ENCODE results near the gene ARHGAP26. TPM values are rescaled to one million over a fixed set of nuclear protein-coding genes. Genes with fewer than 3 reads are reported as not detected.

Gene ARHGAP26
- total RNA-seq, 1 donor from 2014 or later = 17.1 TPM

DNA sequence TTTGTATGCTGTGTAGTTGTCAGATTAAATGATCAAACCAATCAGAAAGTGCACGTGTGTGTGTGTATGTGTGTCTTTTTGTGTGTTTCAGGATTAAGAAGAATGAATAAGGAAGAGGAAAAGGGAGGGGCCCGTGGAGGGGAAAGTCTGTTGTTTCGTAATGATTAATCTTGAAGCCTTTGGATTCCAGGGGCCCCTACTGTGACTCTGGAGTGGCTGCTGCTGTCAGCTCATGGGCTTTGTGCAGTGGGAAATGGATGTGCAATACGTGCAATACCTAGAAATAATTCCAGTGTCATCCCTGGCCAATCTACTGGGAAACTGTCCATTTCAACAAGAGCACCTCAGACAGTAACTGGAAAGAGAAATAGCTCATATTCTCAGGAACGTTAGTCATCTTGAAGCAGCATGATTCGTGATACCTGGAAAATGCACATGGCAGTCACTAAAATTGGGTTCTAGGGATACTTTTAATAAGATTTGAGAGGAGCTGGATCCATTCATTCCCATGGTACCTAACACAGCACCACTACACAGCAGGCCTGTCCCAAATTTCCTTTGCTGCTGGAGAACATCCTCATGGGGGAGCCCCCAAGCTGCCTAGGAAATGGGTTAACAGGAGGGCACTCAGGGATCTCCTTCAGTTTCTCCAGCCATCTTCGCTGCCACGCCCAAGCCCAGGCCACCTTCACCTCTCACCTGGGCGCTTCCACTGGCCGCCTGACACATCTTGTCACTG lies 447.1 kb downstream of the ARHGAP26 start:
- Histone ChIP-seq H3K4me3 (ENCODE audit: low read depth, low read length) (no peak overlapping the region), H3K27me3 (ENCODE audit: control insufficient read depth, insufficient read depth, low read length) (no peaks in the 10 kb centered on the region), H3K36me3 (ENCODE audit: control insufficient read depth, insufficient read depth, low read length) (no peaks in the 10 kb centered on the region)
- peak; percentile 62 for DNase-seq (ENCODE audit: low read depth)
- TF ChIP-seq, protein P1, sequence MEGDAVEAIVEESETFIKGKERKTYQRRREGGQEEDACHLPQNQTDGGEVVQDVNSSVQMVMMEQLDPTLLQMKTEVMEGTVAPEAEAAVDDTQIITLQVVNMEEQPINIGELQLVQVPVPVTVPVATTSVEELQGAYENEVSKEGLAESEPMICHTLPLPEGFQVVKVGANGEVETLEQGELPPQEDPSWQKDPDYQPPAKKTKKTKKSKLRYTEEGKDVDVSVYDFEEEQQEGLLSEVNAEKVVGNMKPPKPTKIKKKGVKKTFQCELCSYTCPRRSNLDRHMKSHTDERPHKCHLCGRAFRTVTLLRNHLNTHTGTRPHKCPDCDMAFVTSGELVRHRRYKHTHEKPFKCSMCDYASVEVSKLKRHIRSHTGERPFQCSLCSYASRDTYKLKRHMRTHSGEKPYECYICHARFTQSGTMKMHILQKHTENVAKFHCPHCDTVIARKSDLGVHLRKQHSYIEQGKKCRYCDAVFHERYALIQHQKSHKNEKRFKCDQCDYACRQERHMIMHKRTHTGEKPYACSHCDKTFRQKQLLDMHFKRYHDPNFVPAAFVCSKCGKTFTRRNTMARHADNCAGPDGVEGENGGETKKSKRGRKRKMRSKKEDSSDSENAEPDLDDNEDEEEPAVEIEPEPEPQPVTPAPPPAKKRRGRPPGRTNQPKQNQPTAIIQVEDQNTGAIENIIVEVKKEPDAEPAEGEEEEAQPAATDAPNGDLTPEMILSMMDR (IDR thresholded peaks at IDR 0.05; ENCODE audit: insufficient read depth, low read length, severe bottlenecking) = no peak
- FAIRE-seq = no peak

DNA sequence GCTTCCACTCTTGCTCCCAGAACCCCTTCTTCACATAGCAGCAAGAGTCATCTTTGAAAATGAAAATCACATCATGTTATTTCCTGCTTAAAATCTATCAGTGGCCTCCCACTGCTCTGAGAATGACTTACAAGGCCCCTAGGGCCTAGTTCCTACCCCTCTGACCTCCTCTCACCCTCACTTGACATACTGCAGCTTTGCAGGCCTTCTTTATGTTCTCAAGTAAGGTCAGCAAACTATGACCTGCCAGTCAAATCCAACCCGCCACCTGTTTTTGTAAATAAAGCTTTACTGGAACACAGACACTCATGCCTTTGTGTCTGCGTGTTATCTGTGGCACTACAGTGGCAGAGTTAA lies 447.6 kb downstream of the ARHGAP26 start:
- TF ChIP-seq, protein P1 (IDR thresholded peaks at IDR 0.05; ENCODE audit: insufficient read depth, low read length, severe bottlenecking) = no peak
- DNase-seq (ENCODE audit: low read depth) (no peak), FAIRE-seq (no peak)
- Histone ChIP-seq H3K4me3 (ENCODE audit: low read depth, low read length) (no peak overlapping the region), H3K36me3 (ENCODE audit: control insufficient read depth, insufficient read depth, low read length) (no peaks in the 10 kb centered on the region), H3K27me3 (ENCODE audit: control insufficient read depth, insufficient read depth, low read length) (no peaks in the 10 kb centered on the region)

DNA sequence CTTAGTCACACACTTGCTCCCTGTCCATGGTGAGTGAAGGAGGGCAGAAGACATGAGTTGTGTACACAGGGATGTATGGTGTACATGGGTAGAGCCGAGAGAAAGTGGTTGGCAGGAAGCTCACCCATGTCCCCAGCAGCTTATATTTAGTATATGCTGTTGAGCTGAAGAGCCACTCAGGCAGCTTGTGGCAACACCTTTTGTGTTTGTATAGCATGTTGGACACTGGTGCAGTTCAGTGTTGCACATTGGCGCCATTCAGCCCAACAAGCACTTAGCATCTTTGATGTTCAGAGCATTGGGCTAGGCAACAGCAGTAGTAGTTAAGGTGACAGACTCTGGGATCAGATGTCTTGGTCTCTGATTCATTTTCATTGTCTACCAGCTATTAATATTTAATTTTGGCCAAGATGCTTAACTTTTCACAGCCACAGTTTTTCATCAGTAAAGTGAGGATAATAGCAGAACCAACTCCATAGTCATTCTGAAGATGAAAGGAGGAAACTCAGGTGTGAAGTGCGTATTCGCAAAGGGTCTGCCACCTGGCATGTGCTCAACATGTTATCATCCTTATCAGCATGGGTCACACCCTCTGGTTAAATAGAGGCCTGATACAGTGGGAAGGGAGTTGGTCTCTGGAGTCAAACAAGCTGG lies 448.5 kb downstream of the ARHGAP26 start:
- no peaks in the 10 kb centered on the region for H3K27me3 ChIP-seq (ENCODE audit: control insufficient read depth, insufficient read depth, low read length)
- H3K4me3 ChIP-seq (ENCODE audit: low read depth, low read length) = no peak overlapping the region
- no peak for DNase-seq (ENCODE audit: low read depth)
- no peaks in the 10 kb centered on the region for H3K36me3 ChIP-seq (ENCODE audit: control insufficient read depth, insufficient read depth, low read length)
- FAIRE-seq = no peak
- TF ChIP-seq, protein P1 (IDR thresholded peaks at IDR 0.05; ENCODE audit: insufficient read depth, low read length, severe bottlenecking) = no peak

DNA sequence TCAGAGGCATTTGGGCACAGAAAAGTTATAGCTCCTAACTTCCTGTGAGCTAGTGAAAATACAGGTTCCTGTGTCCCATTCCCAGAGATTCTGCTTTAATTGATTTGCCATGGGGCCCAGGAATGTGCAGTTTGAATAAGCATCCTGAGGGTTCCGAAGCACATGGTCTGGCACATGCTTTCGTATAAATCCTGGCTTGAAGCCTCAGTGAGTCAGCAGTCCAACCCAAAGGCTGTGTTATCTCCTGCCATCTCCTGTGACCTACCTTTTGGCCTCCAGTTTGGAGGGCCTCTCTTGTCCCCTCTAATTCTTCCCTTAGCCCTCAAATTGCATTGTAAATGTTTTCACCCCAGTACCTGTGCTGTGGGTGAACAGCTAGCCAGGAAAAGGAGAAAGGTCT lies 449.5 kb downstream of the ARHGAP26 start:
- DNase-seq (ENCODE audit: low read depth) (no peak), FAIRE-seq (no peak)
- Histone ChIP-seq H3K27me3 (ENCODE audit: control insufficient read depth, insufficient read depth, low read length) (no peaks in the 10 kb centered on the region), H3K4me3 (ENCODE audit: low read depth, low read length) (no peak overlapping the region), H3K36me3 (ENCODE audit: control insufficient read depth, insufficient read depth, low read length) (no peaks in the 10 kb centered on the region)
- TF ChIP-seq, protein P1 (IDR thresholded peaks at IDR 0.05; ENCODE audit: insufficient read depth, low read length, severe bottlenecking) = no peak

DNA sequence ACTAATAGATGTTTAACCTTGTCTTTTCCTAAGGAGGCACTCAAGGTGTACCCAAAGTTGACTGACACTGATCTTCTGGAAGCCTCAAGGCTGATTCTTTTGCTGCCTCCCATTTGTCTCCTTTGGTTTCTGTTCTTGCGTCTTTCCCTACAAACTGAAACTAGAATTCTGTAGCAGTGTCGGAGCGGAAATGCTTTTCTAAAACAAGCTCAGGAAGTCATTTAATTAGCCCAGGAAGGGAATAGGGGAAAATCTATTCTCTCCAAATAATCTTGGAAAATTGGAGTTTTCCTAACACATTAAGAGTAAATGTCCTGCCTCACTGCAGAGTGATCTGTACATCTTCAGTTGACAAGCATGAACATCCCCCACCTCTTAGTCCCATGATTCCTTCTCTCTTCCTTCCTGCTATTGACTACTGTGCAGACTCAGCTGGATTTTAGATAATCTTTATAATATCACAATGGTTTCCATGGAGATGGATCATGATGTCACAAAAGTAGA lies 450.6 kb downstream of the ARHGAP26 start:
- H3K4me3 ChIP-seq (ENCODE audit: low read depth, low read length) = no peak overlapping the region
- TF ChIP-seq, protein P1 (IDR thresholded peaks at IDR 0.05; ENCODE audit: insufficient read depth, low read length, severe bottlenecking) = no peak
- FAIRE-seq = no peak

More for the DNA sequence above, 450.6 kb downstream of the ARHGAP26 start:
- no peaks in the 10 kb centered on the region for H3K36me3 ChIP-seq (ENCODE audit: control insufficient read depth, insufficient read depth, low read length)
- no peak for DNase-seq (ENCODE audit: low read depth)
- H3K27me3 ChIP-seq (ENCODE audit: control insufficient read depth, insufficient read depth, low read length) = no peaks in the 10 kb centered on the region

All from bronchial epithelial cell (primary cell).